GM10266 (cell line): Measurements from ENCODE around the gene LRRTM3.

Experiments
- DNase-seq: peaks from one replicate; pipeline ENCODE4 v3.0.0; 2012; ENCODE audit errors: extremely low spot score
- CTCF ChIP-seq: IDR thresholded peaks from 2 replicates; pipeline ENCODE4 v1.5.1; 2012; ENCODE audit warnings: mild to moderate bottlenecking, low read depth; ENCODE audit not compliant: control insufficient read depth, insufficient read depth; ENCODE audit errors: missing control alignments

LRRTM3 gene

GRCh38 chr10:66888237-66888636 is 37.6 kb upstream of the LRRTM3 start:
- no peak for TF ChIP-seq CTCF
- DNase-seq = no peak

GRCh38 chr10:66892871-66893270 is 33.0 kb upstream of the LRRTM3 start:
- no peak for TF ChIP-seq CTCF
- no peak for DNase-seq

- no peak for DNase-seq
- no peak for TF ChIP-seq CTCF
These were observed 15.2 kb upstream of the LRRTM3 start for GRCh38 chr10:66910671-66911070.

GRCh38 chr10:66916030-66916429 is 9.8 kb upstream of the LRRTM3 start:
- no peak for TF ChIP-seq CTCF
- no peak for DNase-seq

- DNase-seq = no peak
- no peak for TF ChIP-seq CTCF
These were observed 8.7 kb upstream of the LRRTM3 start for GRCh38 chr10:66917104-66917503.

GRCh38 chr10:66919248-66919647 is 6.6 kb upstream of the LRRTM3 start:
- DNase-seq = no peak
- no peak for TF ChIP-seq CTCF

- no peak for DNase-seq
- no peak for TF ChIP-seq CTCF
These were observed 1.0 kb upstream of the LRRTM3 start for GRCh38 chr10:66924674-66925345.
